Neutrophil (primary cell): ENCODE results near the gene NKD1.

ENCODE experiments used
- H3K27ac ChIP-seq: fragments of 200-600 bp; sonication (generic); 2 replicates; pipeline ENCODE4 v1.5.1; 2016; ENCODE audit warnings: mild to moderate bottlenecking, moderate library complexity
- H3K27me3 ChIP-seq: fragments of 200-600 bp; sonication (generic); 2 replicates; pipeline ENCODE4 v1.6.0; 2016; ENCODE audit warnings: mild to moderate bottlenecking
- H3K36me3 ChIP-seq: fragments of 200-600 bp; sonication (generic); 2 replicates; pipeline ENCODE4 v1.5.1; 2017
- H3K4me1 ChIP-seq, 2 experiments: fragments of 200-600 bp in 1 of 2; sonication (generic) in 1 of 2; 1 replicate in 1 of 2; 2 replicates in 1 of 2; pipeline versions ENCODE4 v1.5.1 to v1.6.1; 2013 to 2016; ENCODE audit warnings: low read depth in 1 of 2, low read length in 1 of 2, mild to moderate bottlenecking in 1 of 2, moderate library complexity in 1 of 2; ENCODE audit not compliant: control insufficient read depth in 1 of 2, insufficient read depth in 1 of 2
- H3K4me3 ChIP-seq, 2 experiments: fragments of 200-600 bp in 1 of 2; sonication (generic) in 1 of 2; 1 replicate in 1 of 2; 2 replicates in 1 of 2; pipeline ENCODE4 v1.5.1; 2013 to 2016; ENCODE audit warnings: low read depth in 1 of 2, low read length in 1 of 2, mild to moderate bottlenecking in 1 of 2, moderate library complexity in 1 of 2
- H3K9me3 ChIP-seq: fragments of 200-600 bp; sonication (generic); 2 replicates; pipeline ENCODE4 v1.5.1; 2016
- CTCF ChIP-seq: fragments of 200-600 bp; sonication (generic); IDR thresholded peaks from 2 replicates; pipeline ENCODE4 v1.5.1; 2016; ENCODE audit warnings: antibody characterized with exemption

NKD1 gene

GRCh38 chr16:50659806-50660205 lies 111.6 kb downstream of the NKD1 start:
- Histone ChIP-seq H3K4me3 (no peak overlapping the region), H3K27me3 (no peaks in the 10 kb centered on the region), H3K9me3 (no peaks in the 10 kb centered on the region), H3K36me3 (no peaks in the 10 kb centered on the region), H3K4me1 (peaks cover 4 to 7% of the 10 kb centered on the region in 2 experiments), H3K27ac (no peak overlapping the region)
- no peak for TF ChIP-seq CTCF

- Histone ChIP-seq H3K9me3 (no peaks in the 10 kb centered on the region), H3K4me1 (peaks cover 30% of the 10 kb centered on the region in 2 experiments), H3K27ac (no peak overlapping the region), H3K36me3 (no peaks in the 10 kb centered on the region), H3K27me3 (no peaks in the 10 kb centered on the region), H3K4me3 (no peak overlapping the region)
- no peak for TF ChIP-seq CTCF
Observed at GRCh38 chr16:50662306-50662940, 114.2 kb downstream of the NKD1 start.

GRCh38 chr16:50664270-50664669 lies 116.1 kb downstream of the NKD1 start:
- H3K4me3 ChIP-seq: peak overlapping the region; percentile 63 to 64
- TF ChIP-seq CTCF: no peak
- peaks cover 18% of the 10 kb centered on the region for H3K36me3 ChIP-seq
- H3K4me1 ChIP-seq: peaks cover 31 to 32% of the 10 kb centered on the region in 2 experiments
- H3K9me3 ChIP-seq: no peaks in the 10 kb centered on the region
- no peaks in the 10 kb centered on the region for H3K27me3 ChIP-seq
- H3K27ac ChIP-seq: peak overlapping the region; percentile 87

- H3K27ac ChIP-seq: peak overlapping the region; percentile 87
- H3K4me3 ChIP-seq: peak overlapping the region; percentile 63 to 64
- H3K9me3 ChIP-seq: no peaks in the 10 kb centered on the region
- H3K4me1 ChIP-seq: peaks cover 31 to 32% of the 10 kb centered on the region in 2 experiments
- H3K36me3 ChIP-seq: peaks cover 29% of the 10 kb centered on the region
- H3K27me3 ChIP-seq: no peaks in the 10 kb centered on the region
- TF ChIP-seq CTCF: peak; percentile 88
Observed at GRCh38 chr16:50665128-50665878, 117.1 kb downstream of the NKD1 start.

- Histone ChIP-seq H3K27me3 (no peaks in the 10 kb centered on the region), H3K4me1 (peaks cover 31 to 32% of the 10 kb centered on the region in 2 experiments), H3K4me3 (peak overlapping the region; percentile 48 to 57), H3K27ac (peak overlapping the region; percentile 87), H3K36me3 (peaks cover 42% of the 10 kb centered on the region), H3K9me3 (no peaks in the 10 kb centered on the region)
- TF ChIP-seq CTCF: no peak
Observed at GRCh38 chr16:50666658-50667496, 118.7 kb downstream of the NKD1 start.
